Measurements from ENCODE around the gene CBX8. TPM values are rescaled to one million over a fixed set of nuclear protein-coding genes. Genes with fewer than 3 reads are reported as not detected.
A peak's percentile ranks its signal among the peaks of the same experiment; 100 is the strongest.

Gene CBX8
- total and polyA plus RNA-seq, 2 of the 13 experiments (the other 11 are each of a cell fraction or from before 2014, with no cell fraction given), result 0.34 to 12.6 TPM

- 0 out of 2 replicates have a peak, but pooled peaks have one; percentile 28 for TF ChIP-seq ZHX2 (IDR thresholded peaks at IDR 0.05; ENCODE audit: low read depth)
- TF ChIP-seq ZHX2 (CRISPR knock-in tag; IDR thresholded peaks at IDR 0.05; ENCODE audit: borderline replicate concordance), result no peak
- TF ChIP-seq ZNF567 (CRISPR knock-in tag; IDR thresholded peaks at IDR 0.05; ENCODE audit: borderline replicate concordance), result no peak
- TF ChIP-seq RFXAP (CRISPR knock-in tag; IDR thresholded peaks at IDR 0.05; ENCODE audit: borderline replicate concordance), result no peak
- no peak for TF ChIP-seq EZH2 (conservative IDR thresholded peaks at IDR 0.05; ENCODE audit: low read depth, low read length)
- TF ChIP-seq ZMYM4 (CRISPR knock-in tag; IDR thresholded peaks at IDR 0.05), result no peak
- TF ChIP-seq ZNF530 (CRISPR knock-in tag; IDR thresholded peaks at IDR 0.05; ENCODE audit: low read depth), result no peak
- no peak for TF ChIP-seq MED8 (CRISPR knock-in tag; IDR thresholded peaks at IDR 0.05; ENCODE audit: insufficient replicate concordance)
- TF ChIP-seq JUNB (CRISPR knock-in tag; IDR thresholded peaks at IDR 0.05; ENCODE audit: borderline replicate concordance), result no peak
- TF ChIP-seq HDAC1 (CRISPR knock-in tag; IDR thresholded peaks at IDR 0.05), result peak; percentile 21; the same call in 1 of the 2 replicates
- peak; percentile 2 for TF ChIP-seq SRSF1 (optimal IDR thresholded peaks at IDR 0.05; ENCODE audit: low read depth, low read length)
- TF ChIP-seq ZNF256 (CRISPR knock-in tag; conservative IDR thresholded peaks at IDR 0.05), result no peak
- 0 out of 2 replicates have a peak, but pooled peaks have one; percentile 35 for TF ChIP-seq ZFP36L1 (CRISPR knock-in tag; IDR thresholded peaks at IDR 0.05)
- TF ChIP-seq CC2D1A (CRISPR knock-in tag; IDR thresholded peaks at IDR 0.05), result no peak
- TF ChIP-seq MYC (CRISPR knock-in tag; IDR thresholded peaks at IDR 0.05; ENCODE audit: borderline replicate concordance), result no peak
- TF ChIP-seq ZNF234 (CRISPR knock-in tag; conservative IDR thresholded peaks at IDR 0.05), result no peak
- TF ChIP-seq SNAI1 (CRISPR knock-in tag; IDR thresholded peaks at IDR 0.05; ENCODE audit: borderline replicate concordance), result no peak
- TF ChIP-seq ZNF639 (CRISPR knock-in tag; conservative IDR thresholded peaks at IDR 0.05), result no peak
- 0 out of 2 replicates have a peak, but pooled peaks have one; percentile 10 for TF ChIP-seq YEATS4 (CRISPR knock-in tag; IDR thresholded peaks at IDR 0.05; ENCODE audit: borderline replicate concordance)
- TF ChIP-seq ZSCAN21 (CRISPR knock-in tag; IDR thresholded peaks at IDR 0.05; ENCODE audit: borderline replicate concordance), result peak; percentile 50; the same call in 1 of the 2 replicates
- TF ChIP-seq DPF2 (CRISPR knock-in tag; IDR thresholded peaks at IDR 0.05; ENCODE audit: borderline replicate concordance, low read depth), result no peak
- TF ChIP-seq IRF9 (CRISPR knock-in tag; IDR thresholded peaks at IDR 0.05; ENCODE audit: borderline replicate concordance), result no peak
These were observed 44.7 kb upstream of the CBX8 start (continued) for GRCh38 chr17:79841369-79842135.

All from HepG2 (cell line).